Adrenal gland (tissue), 12 donors: Measurements from ENCODE around the gene EBLN2. TPM values are rescaled to one million over a fixed set of nuclear protein-coding genes. Genes with fewer than 3 reads are reported as not detected.
A peak's percentile ranks its signal among the peaks of the same experiment; 100 is the strongest.

Experiments used
- DNase-seq, 7 donors: peaks; one replicate each; pipeline ENCODE4 v3.0.0-alpha.2; 2019 to 2020
- H3K27ac ChIP-seq, 5 donors: fragments of 200-600 bp; sonication (generic) in 4 of 5; 1 replicate in 3 of 5; 2 replicates in 2 of 5; pipeline versions ENCODE4 v1.5.1 to v1.8.0; 2016 to 2020; ENCODE audit warnings: mild to moderate bottlenecking in 1 of 5
- H3K27me3 ChIP-seq: fragments of 200-600 bp; 2 replicates; pipeline ENCODE4 v1.8.0; 2021
- H3K36me3 ChIP-seq, 2 donors: fragments of 200-600 bp; replicated peaks in 1 of 2; 1 replicate in 1 of 2; 2 replicates in 1 of 2; pipeline versions ENCODE4 v1.5.1 to v1.8.0; 2018 to 2022
- H3K4me1 ChIP-seq, 2 donors: fragments of 200-600 bp; replicated peaks in 1 of 2; 1 replicate in 1 of 2; 2 replicates in 1 of 2; pipeline versions ENCODE4 v1.5.1 to v1.8.0; 2018 to 2021
- H3K4me3 ChIP-seq, 4 donors: fragments of 200-600 bp; sonication (generic) in 3 of 4; one replicate each; pipeline ENCODE4 v1.5.1; 2016 to 2018
- H3K9me3 ChIP-seq, 3 donors: fragments of 200-600 bp; sonication (generic) in 1 of 3; replicated peaks in 1 of 3; 1 replicate in 2 of 3; 2 replicates in 1 of 3; pipeline versions ENCODE4 v1.5.1 to v1.8.0; 2016 to 2021
- CTCF ChIP-seq, 6 experiments: fragments of 450-650 bp in 4 of 6; fragments of 200-600 bp in 2 of 6; sonication (generic) in 1 of 6; IDR thresholded peaks; 1 replicate in 5 of 6; 2 replicates in 1 of 6; pipeline versions ENCODE4 v1.5.1 to v1.8.0; 2016 to 2021; ENCODE audit warnings: antibody characterized with exemption in 6 of 6, mild to moderate bottlenecking in 2 of 6, moderate library complexity in 1 of 6
- POLR2A ChIP-seq, 2 donors: fragments of 450-650 bp; IDR thresholded peaks; one replicate each; pipeline ENCODE4 v1.6.1; 2017; ENCODE audit warnings: antibody characterized with exemption in 2 of 2, mild to moderate bottlenecking in 2 of 2, moderate library complexity in 1 of 2
- WGBS, 4 donors: extraction: QIAGEN DNeasy Blood & Tissue Kit in 2 of 4; methylation state at CpG; one replicate each; pipeline versions ENCODE4 v1.1.5 to v1.1.7; 2013 to 2017; 5-methylcytosine and 5-hydroxymethylcytosine counted together
- intact Hi-C, 2 donors: fragments of 100-400 bp; cut with DNase I; formaldehyde crosslinking; loops; one replicate each; pipeline versions ENCODE4 v1.14.1 to v1.15.0; 2022 to 2023
- polyA plus RNA-seq, 3 donors: library from polyadenylated mRNA; stranded (reverse); fragments of 200-250 nt in 2 of 3; fragments of 350-450 nt in 1 of 3; fragmentation: Illumina TruSeq in 1 of 3; extraction: RNeasy Lipid Tissue Mini Kit (QIAGEN cat#74804) in 1 of 3; gene quantifications; one replicate each; pipeline ENCODE4 v1.2.3, GENCODE V29; 2013 to 2014
- total RNA-seq, 9 donors: library from RNA; depleted of rRNA in 4 of 9; stranded (reverse); fragments of >200 nt in 4 of 9; fragments of 120-200 nt in 1 of 9; fragmentation: NEBNext Ultra II Directional in 1 of 9; extraction: Animal tissue kit (Norgen Biotek cat#: 25700) in 1 of 9; gene quantifications; one replicate each; pipeline versions ENCODE4 v1.1.0 to v1.2.4, GENCODE V29; 2013 to 2023
- donor health status: healthy with polysubstance abuse.
- donor health status: Bipolar disorder and iron deficiency.
- donor health status: DM: yes; HTN: yes; CAD: no.
- donor health status: DM: no; HTN: no; CAD: no.
- donor health status: DM: no; HTN: no; CAD: no.
- donor health status: DM: yes; HTN: yes; CAD: no.

Gene EBLN2
- total and polyA plus RNA-seq, 12 donors: 0.27 to 8.9 (median 2.0) TPM

- no peak for DNase-seq
- H3K27ac ChIP-seq: no peak overlapping the region
- H3K4me1 ChIP-seq: peaks cover 10 to 46% of the 10 kb centered on the region in 2 donors
Observed at GRCh38 chr3:73036694-73037591, 24.5 kb upstream of the EBLN2 start.

DNA sequence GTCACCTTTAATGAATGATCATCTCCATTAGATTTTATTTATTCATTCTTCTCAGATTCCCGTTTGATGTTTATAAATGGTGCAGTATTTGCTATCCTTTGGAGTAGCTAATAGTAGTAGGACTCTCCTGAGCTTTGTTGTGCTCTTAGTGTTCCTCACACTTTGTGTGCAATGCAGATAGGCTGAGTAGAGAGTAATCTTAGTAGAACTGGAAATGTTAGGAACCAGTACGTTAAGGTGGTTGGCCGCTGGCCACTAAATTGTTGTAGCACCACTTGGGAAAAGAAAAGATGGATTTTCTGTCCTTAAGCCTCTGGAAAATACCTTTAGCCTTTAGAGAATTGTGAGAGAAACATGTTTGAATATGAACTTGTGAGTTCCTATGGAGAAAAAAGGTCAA is 19.9 kb upstream of the EBLN2 start:
- Histone ChIP-seq H3K27ac (peak overlapping the region in 2 of 5 donors; percentile 19 to 42), H3K4me3 (no peak overlapping the region), H3K4me1 (peaks cover 11 to 73% of the 10 kb centered on the region in 2 donors), H3K27me3 (no peaks in the 10 kb centered on the region), H3K36me3 (no peaks in the 10 kb centered on the region), H3K9me3 (no peaks in the 10 kb centered on the region)
- intact Hi-C loops: no loop called here
- 38 to 45% (median 40%) methylated on average over 3 of the region's 3 CpGs for WGBS, 4 donors
- DNase-seq: no peak
- no peak for TF ChIP-seq CTCF (IDR thresholded peaks at IDR 0.05)
- no peak for TF ChIP-seq POLR2A (IDR thresholded peaks at IDR 0.05)

More at GRCh38 chr3:73036694-73037591, 24.5 kb upstream of the EBLN2 start:
- Histone ChIP-seq H3K36me3 (no peaks in the 10 kb centered on the region), H3K4me3 (no peak overlapping the region), H3K9me3 (no peaks in the 10 kb centered on the region), H3K27me3 (no peaks in the 10 kb centered on the region)
- TF ChIP-seq POLR2A (IDR thresholded peaks at IDR 0.05) (no peak), CTCF (IDR thresholded peaks at IDR 0.05) (no peak)
- WGBS, 4 donors: 59 to 66% (median 63%) methylated on average over 3 of the region's 3 CpGs
- intact Hi-C loops: no loop called here

DNA sequence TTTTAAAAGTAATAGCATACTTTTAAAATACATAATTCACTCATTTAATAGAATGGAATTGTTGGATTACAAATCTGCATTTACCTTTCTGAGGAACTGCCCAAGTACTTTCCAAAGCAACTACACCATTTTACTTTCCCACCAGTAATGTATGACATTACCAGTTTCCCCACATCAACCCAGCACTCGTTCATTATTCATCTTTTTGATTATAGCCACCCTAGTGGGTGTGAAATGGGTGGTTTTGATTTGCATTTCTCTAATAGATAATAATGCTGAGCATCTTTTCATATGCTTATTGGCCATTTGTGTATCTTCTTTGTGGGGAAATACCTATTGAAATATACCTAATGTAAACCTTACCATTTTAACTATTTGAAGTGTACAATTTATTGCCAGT is 18.0 kb upstream of the EBLN2 start:
- intact Hi-C loops: no loop called here
- no peak overlapping the region for H3K4me3 ChIP-seq
- no peaks in the 10 kb centered on the region for H3K27me3 ChIP-seq
- H3K36me3 ChIP-seq: peaks cover 0 to 6% of the 10 kb centered on the region in 2 donors
- DNase-seq: no peak
- H3K9me3 ChIP-seq: no peaks in the 10 kb centered on the region
- peaks cover 5 to 55% of the 10 kb centered on the region in 2 donors for H3K4me1 ChIP-seq
- H3K27ac ChIP-seq: peak overlapping the region in 1 of 5 donors; percentile 1
- WGBS, 4 donors: 78 to 86% (median 79%) methylated on average over 1 of the region's 1 CpG
- no peak for TF ChIP-seq CTCF (IDR thresholded peaks at IDR 0.05)
- TF ChIP-seq POLR2A (IDR thresholded peaks at IDR 0.05): no peak

- H3K4me3 ChIP-seq: no peak overlapping the region
- H3K36me3 ChIP-seq: peaks cover 0 to 6% of the 10 kb centered on the region in 2 donors
- peak in 4 of 7 donors; percentile 37 to 52 (median 48) for DNase-seq
- H3K27me3 ChIP-seq: no peaks in the 10 kb centered on the region
- WGBS, 4 donors: 69 to 77% (median 73%) methylated on average over 6 of the region's 6 CpGs
- TF ChIP-seq POLR2A (IDR thresholded peaks at IDR 0.05) (no peak), CTCF (IDR thresholded peaks at IDR 0.05) (no peak)
- H3K4me1 ChIP-seq: peaks cover 5 to 47% of the 10 kb centered on the region in 2 donors
- intact Hi-C loops: no loop called here
- no peak overlapping the region for H3K27ac ChIP-seq
- H3K9me3 ChIP-seq: no peaks in the 10 kb centered on the region
Observed at GRCh38 chr3:73045391-73045790, 16.1 kb upstream of the EBLN2 start.
